Loucy (cell line): Measurements from ENCODE around the gene HEPACAM.

Experiments
- CTCF ChIP-seq: fragments of 200-600 bp; sonication (generic); conservative IDR thresholded peaks from 2 replicates; pipeline ENCODE4 v1.5.1; 2014; ENCODE audit warnings: mild to moderate bottlenecking, antibody characterized with exemption, low read length
- EZH2phosphoT487 ChIP-seq: fragments of 200-600 bp; IDR thresholded peaks from 2 replicates; pipeline ENCODE4 v1.6.1; 2018; ENCODE audit warnings: antibody characterized with exemption, mild to moderate bottlenecking, moderate library complexity, borderline replicate concordance

DNA sequence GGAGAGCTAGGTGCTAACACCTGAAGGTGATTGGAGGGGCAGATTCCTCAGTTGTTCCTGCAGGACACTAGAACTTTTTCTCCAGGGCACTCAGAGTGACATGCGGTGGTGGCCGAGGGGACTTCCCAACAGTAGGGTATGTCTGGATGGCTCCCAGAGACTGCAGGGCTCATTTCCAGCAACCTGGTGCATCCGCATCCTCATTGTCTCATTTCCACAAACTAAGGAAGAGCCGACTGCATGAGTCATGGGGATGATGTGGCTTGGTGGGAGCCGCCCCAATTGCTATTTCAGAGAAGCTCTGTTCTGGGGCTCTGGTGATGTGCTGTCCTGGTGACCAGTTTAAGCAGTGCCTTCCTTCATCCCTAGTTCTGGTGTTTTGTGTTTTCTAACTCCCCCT, 35.4 kb downstream of the HEPACAM start:
- TF ChIP-seq CTCF (no peak), EZH2phosphoT487 (no peak)
